Loucy (cell line): Measurements from ENCODE around the gene FEZF1.

Experiments used
- EZH2phosphoT487 ChIP-seq: fragments of 200-600 bp; IDR thresholded peaks from 2 replicates; pipeline ENCODE4 v1.6.1; 2018; ENCODE audit warnings: antibody characterized with exemption, mild to moderate bottlenecking, moderate library complexity, borderline replicate concordance
- TF ChIP-seq, protein P1 (sequence below): fragments of 200-600 bp; sonication (generic); conservative IDR thresholded peaks from 2 replicates; pipeline ENCODE4 v1.5.1; 2014; ENCODE audit warnings: mild to moderate bottlenecking, antibody characterized with exemption, low read length

DNA sequence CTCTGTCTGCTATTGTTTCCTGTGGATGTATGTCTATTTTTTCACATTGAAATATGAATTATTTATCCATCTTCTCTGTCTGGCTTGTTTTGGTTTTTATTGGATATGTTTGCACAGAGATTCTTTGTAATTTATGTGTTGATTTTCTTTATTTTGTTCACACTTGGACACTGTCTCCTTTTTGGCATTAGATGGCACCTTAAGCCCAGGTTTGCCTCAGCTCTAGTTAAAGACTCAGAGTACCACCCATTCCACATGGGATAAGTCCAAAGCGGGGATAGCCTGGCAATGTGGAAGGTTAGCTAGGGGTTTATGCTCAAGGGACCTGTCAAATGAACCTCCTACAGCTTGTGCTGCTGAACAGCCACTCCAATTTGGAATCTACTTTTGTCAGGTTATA, 14.1 kb downstream of the FEZF1 start:
- TF ChIP-seq, protein P1, sequence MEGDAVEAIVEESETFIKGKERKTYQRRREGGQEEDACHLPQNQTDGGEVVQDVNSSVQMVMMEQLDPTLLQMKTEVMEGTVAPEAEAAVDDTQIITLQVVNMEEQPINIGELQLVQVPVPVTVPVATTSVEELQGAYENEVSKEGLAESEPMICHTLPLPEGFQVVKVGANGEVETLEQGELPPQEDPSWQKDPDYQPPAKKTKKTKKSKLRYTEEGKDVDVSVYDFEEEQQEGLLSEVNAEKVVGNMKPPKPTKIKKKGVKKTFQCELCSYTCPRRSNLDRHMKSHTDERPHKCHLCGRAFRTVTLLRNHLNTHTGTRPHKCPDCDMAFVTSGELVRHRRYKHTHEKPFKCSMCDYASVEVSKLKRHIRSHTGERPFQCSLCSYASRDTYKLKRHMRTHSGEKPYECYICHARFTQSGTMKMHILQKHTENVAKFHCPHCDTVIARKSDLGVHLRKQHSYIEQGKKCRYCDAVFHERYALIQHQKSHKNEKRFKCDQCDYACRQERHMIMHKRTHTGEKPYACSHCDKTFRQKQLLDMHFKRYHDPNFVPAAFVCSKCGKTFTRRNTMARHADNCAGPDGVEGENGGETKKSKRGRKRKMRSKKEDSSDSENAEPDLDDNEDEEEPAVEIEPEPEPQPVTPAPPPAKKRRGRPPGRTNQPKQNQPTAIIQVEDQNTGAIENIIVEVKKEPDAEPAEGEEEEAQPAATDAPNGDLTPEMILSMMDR: no peak
- TF ChIP-seq EZH2phosphoT487: no peak
